GM10248 (cell line): ENCODE measurements around the gene CD33.

Experiments used
- CTCF ChIA-PET: fragments of 300-600 bp; sonication (Branson Sonifier 250); formaldehyde crosslinking; extraction: SDS; loops from one replicate; lab custom pipeline; 2021; ENCODE audit warnings: antibody characterized with exemption; lab: Yijun Ruan, JAX
- POLR2A ChIA-PET: fragments of 350-650 bp; sonication (Branson Sonifier 250); formaldehyde crosslinking; extraction: SDS; loops from one replicate; lab custom pipeline; 2020; ENCODE audit warnings: antibody characterized with exemption; lab: Yijun Ruan, JAX
- DNase-seq: peaks from one replicate; pipeline ENCODE4 v3.0.0; 2012; ENCODE audit errors: extremely low spot score
- CTCF ChIP-seq: IDR thresholded peaks from 2 replicates; pipeline ENCODE4 v1.5.1; 2012; ENCODE audit warnings: mild to moderate bottlenecking, low read depth; ENCODE audit errors: extremely low read depth, missing control alignments, control extremely low read depth

CD33 gene

GRCh38 chr19:51242881-51243630 is 18.2 kb downstream of the CD33 start:
- CTCF ChIA-PET = interaction anchor here (0.7 to 1.7 kb wide), 3 partner anchors 14 to 85 kb away, joined by 3 to 8 read pairs (median 4); no protein-coding TSS in a partner anchor
- no peak for TF ChIP-seq CTCF
- POLR2A ChIA-PET = no interaction called here
- no peak for DNase-seq

- ChIA-PET CTCF (interaction anchor here (1.1 to 1.6 kb wide), 2 partner anchors 13 to 21 kb away, joined by 4 to 7 read pairs; no protein-coding TSS in a partner anchor), POLR2A (no interaction called here)
- DNase-seq = no peak
- TF ChIP-seq CTCF = no peak
Measured at GRCh38 chr19:51246164-51246552, 21.3 kb downstream of the CD33 start.

GRCh38 chr19:51247972-51248590 is 23.2 kb downstream of the CD33 start:
- DNase-seq = no peak
- no peak for TF ChIP-seq CTCF
- CTCF ChIA-PET = interaction anchor here (1.2 kb wide), 1 partner anchor 10 kb away, joined by 3 read pairs; no protein-coding TSS in a partner anchor
- POLR2A ChIA-PET = no interaction called here

- no peak for TF ChIP-seq CTCF
Measured at GRCh38 chr19:51250786-51251467, 26.0 kb downstream of the CD33 start, which contains the start of gene SIGLECL1. Gene SIGLECL1 (plus strand): TSS chr19:51251080. CDS start chr19:51264073, 12,993 bp downstream.

GRCh38 chr19:51251468-51251820 is 26.6 kb downstream of the CD33 start:
- ChIA-PET POLR2A (no interaction called here), CTCF (interaction anchor here (1.1 kb wide), 1 partner anchor 8 kb away, joined by 7 read pairs; no protein-coding TSS in a partner anchor)
- peak; percentile 37 for DNase-seq
- TF ChIP-seq CTCF = no peak

More at GRCh38 chr19:51250786-51251467, 26.0 kb downstream of the CD33 start, which contains the start of gene SIGLECL1:
- ChIA-PET POLR2A (no interaction called here), CTCF (interaction anchor here (1.1 kb wide), 1 partner anchor 8 kb away, joined by 7 read pairs; no protein-coding TSS in a partner anchor)
- no peak for DNase-seq
